Forelimb muscle (tissue), 1 donor: ENCODE data around the gene TSSC4. TPM values are rescaled to one million over a fixed set of nuclear protein-coding genes. Genes with fewer than 3 reads are reported as not detected.

Source experiments
- DNase-seq: peaks from one replicate; pipeline ENCODE4 v3.0.0-alpha.2; 2013; ENCODE audit warnings: low read depth
- polyA plus RNA-seq: library from polyadenylated mRNA; unstranded; fragments of 120-200 nt; gene quantifications from one replicate; pipeline ENCODE4 v1.2.1, GENCODE V29; 2013; ENCODE audit not compliant: insufficient read length

TSSC4 gene
- polyA plus RNA-seq, 1 donor: 20.3 TPM

GRCh38 chr11:2386591-2386990 lies 14.0 kb upstream of the TSSC4 start:
- DNase-seq: no peak

DNA sequence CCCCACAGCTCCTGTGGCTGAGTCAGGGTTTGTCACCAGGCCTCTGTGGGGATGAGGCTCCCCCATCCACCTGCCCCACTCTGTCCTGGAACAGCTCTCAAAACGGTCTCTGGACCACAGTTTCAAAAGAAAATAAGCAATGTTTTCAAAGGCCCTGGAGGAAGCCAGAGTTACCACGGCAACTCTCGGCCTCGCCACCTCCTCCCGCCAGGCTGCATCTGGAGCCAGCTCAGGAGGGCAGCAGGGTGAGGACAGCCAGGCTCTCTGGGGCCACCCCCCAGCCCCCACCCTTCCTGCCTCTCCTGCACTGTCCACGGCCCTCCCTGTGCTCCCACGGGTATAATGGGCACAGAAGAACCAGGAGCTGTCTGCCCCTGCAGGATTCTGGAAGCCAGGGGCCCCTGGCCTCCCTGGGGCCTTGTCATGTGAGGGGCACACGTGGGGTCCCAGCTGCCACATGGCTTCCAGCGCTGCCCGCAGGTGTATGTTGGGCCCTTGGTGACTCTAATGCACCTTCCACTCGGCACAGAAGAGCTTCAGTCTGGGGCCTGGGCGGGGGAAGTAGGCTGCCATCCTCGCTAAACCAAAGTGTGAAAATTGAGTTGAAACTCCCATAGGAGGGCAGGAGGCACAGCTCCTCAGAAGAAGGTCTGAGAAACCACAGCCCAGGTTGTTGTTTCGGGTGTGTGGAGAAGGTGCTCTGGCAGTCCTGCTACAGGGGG lies 13.1 kb upstream of the TSSC4 start:
- DNase-seq: no peak

- no peak for DNase-seq
Measured at GRCh38 chr11:2388431-2389376, 11.8 kb upstream of the TSSC4 start.

DNA sequence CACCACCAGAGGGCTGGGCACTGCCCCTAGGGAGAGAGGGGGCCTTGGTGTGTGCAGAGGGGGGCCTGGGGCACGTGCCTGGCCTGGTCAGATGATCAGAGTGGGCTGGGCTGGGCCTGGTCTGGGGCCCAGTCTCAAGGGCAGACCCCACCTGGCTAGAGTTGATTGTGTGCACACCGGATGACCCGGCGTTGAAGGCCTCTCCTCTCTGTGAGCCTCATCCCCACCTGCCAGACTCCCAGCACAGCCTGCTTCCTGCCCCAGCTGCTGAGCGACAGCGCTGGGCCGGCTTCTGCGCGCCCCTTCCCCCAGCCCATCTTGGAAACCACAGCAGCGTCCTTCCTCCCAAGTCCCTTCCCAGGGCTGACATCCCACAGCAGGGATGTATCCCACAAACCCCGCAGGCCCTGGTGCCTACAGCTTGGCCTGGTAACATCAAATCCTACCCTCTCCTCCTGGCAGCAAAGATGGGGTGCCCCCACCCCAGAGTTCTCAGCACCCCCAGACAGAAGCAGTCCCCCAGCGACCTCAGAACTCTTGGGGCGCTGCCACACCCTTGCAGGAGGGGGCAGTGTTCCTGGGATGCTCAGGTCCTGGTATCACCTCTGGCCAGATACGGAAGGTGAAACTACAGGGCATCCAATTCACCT lies 11.0 kb upstream of the TSSC4 start:
- DNase-seq: no peak

DNA sequence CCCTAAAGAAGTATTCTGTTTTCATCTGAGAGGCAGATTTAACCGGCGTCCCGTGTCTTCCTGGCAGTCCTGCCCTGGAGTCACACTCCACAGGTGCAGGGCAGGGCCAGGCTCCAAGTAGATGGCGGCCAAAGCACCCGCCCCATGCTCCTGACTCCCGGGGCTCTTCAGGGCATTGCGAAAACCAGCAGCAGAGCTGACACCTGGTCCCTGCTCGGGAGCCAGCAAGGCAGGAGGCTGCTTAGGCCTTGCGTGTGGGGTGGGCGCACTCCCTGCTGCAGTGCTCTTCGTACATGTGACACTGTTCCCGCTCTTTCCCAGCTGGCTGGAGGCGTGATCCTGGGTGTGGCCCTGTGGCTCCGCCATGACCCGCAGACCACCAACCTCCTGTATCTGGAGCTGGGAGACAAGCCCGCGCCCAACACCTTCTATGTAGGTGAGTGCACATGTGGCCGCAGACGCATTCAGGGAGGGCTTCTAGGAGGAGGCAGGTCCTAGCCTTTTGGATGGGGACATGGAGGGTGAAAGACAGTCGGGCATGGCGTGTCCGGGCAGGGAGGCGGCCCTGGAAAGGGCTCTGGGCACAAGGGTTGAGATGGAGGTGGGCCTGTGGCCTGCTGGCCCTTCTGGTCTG lies 10.3 kb upstream of the TSSC4 start:
- no peak for DNase-seq

DNA sequence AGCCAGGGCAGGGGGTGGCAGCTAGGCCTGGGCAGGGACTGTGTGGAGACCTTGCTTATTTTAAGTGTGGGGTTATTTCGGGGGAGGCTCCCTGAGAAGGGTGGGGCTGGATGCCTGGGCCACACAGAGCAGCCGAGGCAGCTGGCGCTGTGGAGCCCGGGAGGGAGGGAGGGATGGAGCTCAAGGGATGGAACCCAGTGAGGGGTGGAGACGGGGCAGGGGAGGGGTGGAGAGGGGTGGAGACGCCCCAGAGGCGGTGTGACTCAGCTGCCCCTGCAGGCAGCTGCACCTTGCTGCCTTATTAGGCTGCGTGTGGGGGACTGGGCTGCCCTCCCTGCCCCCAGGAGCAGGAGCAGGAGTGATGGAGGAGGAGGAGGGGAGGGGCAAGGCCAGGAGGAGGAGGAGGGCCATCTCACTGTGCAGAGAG lies 9.8 kb upstream of the TSSC4 start:
- no peak for DNase-seq

- DNase-seq: no peak
Measured at GRCh38 chr11:2391181-2391975, 9.2 kb upstream of the TSSC4 start.

DNA sequence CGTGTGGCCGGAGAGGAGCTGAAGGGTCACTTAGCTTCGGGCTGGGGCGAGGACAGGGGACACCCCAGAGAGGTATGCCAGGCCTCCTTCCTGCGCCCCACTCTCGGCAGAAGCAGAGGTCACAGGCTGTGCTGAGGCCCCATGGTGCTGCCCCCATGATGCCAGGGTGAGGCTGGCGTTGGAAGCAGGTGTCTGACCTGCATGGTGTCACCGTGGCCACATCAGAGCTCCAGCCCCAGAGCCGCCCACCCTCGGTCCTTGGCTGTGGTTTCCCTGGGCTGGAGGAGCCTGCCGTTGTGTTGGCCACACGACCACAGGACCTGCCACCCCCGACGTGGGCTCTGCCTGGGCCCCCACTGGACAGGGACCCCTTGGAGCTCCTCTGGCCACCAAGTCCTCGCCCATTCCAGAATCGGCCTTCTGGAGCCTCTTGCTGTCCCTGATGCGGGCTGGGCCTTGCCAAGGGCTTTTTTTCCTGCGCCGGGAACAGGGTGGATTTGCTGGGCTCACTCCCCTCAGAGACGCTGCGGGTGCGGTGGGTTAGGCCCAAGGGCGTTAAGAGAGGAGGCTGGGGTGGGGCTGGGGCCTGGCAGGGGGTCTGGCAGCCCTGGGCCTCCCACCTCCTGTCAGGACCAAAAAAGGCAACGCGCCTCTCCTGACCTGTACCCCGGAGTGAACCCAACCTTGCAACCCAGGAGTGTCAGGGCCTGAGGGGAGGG lies 8.2 kb upstream of the TSSC4 start:
- DNase-seq: no peak

DNA sequence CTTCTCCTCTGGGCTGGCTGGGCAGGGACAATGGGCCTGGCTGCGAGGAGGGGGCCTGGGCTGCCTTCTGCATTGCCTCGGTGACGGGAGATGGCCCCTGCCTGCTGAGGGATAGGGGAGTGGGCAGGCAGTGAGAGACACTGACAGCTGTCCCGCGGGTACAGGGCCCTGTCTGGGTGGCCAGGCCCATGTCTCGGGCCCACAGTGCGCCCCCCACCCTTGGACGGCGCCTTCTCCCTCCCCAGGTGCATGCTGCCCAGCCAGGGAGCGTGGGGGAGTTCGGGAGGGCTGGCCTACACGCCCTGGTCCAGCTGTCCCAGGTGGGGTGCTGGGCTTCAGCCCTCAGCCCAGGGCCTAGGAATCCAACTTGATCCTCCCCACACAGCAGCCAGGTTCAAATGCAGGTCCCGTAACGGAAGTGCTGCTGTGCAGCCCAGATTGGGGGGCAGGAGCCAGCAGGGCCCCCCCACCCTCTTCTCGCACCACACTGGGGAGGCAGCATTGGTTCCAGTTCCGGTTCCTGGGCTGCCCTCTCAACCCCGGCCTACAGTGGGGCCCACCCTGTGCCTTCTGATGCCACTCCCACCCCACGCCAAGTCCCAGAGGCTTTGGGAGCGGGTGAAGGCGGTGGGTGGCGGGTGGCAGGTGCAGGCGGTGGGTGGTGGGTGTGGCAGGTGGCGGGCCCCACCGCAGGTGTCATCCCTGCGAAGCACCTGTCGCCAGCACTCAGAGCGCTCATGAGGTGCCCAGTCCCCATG lies 7.3 kb upstream of the TSSC4 start:
- no peak for DNase-seq

- DNase-seq: no peak
Measured at GRCh38 chr11:2393941-2394817, 6.4 kb upstream of the TSSC4 start.

DNA sequence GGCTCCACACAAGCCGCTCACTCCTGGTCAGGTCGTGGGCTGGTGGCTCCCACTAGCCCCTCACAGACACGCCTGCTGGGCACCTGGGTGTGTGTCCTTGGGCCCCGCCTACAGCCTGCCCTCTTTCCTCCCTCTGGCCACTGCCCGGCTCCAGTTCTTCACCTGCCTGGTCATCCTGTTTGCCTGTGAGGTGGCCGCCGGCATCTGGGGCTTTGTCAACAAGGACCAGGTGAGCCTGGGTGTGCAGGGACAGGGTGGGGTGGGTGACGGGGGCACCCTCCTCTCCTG lies 5.8 kb upstream of the TSSC4 start:
- DNase-seq: no peak

DNA sequence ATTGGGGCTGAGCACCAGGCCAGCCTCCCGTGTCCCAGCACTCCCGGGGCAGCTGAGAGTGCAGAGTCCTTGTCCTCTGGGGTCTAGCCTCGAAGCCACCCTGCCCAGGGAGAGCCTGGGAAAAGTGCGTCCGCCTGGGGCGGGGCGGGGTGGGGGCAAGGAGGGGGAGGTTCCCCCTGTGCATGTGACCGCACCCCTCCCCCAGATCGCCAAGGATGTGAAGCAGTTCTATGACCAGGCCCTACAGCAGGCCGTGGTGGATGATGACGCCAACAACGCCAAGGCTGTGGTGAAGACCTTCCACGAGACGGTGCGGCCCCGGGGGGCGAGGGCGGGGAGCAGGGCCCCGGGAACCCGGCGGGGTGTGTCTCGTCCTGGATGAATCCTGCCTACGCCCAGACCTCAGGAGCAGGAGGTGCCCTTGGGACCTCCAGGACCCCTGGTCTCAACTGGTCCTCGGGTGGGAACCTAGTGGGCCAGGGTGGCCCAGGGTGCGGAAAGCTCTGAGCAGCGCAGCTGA lies 5.3 kb upstream of the TSSC4 start:
- no peak for DNase-seq

DNA sequence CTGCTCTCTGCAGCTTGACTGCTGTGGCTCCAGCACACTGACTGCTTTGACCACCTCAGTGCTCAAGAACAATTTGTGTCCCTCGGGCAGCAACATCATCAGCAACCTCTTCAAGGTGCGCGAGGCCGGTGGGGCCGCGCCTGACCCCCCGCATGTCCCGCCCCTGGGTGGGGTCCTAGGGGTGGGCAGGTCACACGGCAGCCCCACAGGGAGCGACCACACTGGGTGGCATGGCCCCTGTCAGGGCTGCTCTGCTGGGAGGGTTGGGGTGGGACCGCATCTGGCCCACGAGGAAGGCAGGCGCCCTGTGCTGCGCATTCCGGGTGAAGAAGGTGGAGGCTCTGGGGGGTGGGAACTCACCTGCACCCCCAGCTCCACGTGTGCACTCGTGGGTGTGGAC lies 4.7 kb upstream of the TSSC4 start:
- no peak for DNase-seq

DNA sequence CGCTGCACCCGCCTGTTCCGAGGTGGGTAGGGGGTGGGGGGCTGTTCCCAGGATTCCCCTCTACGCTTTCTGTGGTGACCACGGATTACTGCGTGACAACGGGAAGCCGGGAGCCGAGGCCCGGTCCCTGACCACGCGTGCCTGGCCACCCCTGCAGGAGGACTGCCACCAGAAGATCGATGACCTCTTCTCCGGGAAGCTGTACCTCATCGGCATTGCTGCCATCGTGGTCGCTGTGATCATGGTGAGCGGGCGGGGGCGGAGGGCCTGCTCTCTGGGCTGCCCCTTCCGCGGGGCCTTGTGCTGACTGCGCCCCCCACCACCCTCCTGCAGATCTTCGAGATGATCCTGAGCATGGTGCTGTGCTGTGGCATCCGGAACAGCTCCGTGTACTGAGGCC lies 4.1 kb upstream of the TSSC4 start:
- no peak for DNase-seq

DNA sequence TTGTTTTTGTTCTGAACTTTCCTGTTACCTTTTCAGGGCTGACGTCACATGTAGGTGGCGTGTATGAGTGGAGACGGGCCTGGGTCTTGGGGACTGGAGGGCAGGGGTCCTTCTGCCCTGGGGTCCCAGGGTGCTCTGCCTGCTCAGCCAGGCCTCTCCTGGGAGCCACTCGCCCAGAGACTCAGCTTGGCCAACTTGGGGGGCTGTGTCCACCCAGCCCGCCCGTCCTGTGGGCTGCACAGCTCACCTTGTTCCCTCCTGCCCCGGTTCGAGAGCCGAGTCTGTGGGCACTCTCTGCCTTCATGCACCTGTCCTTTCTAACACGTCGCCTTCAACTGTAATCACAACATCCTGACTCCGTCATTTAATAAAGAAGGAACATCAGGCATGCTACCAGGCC lies 3.5 kb upstream of the TSSC4 start:
- no peak for DNase-seq

- no peak for DNase-seq
Measured at GRCh38 chr11:2398664-2399355, 1.7 kb upstream of the TSSC4 start.

GRCh38 chr11:2399488-2400068 lies 972 bp upstream of the TSSC4 start:
- DNase-seq: no peak
